HG02973 (cell line): ENCODE results near the gene FPGS.

Experiments
- ATAC-seq: cut with Tn5 transposase; IDR thresholded peaks from one replicate; pipeline ENCODE4 v1.9.1; 2021; ENCODE audit warnings: moderate library complexity; ENCODE audit not compliant: unreplicated experiment

Gene FPGS

DNA sequence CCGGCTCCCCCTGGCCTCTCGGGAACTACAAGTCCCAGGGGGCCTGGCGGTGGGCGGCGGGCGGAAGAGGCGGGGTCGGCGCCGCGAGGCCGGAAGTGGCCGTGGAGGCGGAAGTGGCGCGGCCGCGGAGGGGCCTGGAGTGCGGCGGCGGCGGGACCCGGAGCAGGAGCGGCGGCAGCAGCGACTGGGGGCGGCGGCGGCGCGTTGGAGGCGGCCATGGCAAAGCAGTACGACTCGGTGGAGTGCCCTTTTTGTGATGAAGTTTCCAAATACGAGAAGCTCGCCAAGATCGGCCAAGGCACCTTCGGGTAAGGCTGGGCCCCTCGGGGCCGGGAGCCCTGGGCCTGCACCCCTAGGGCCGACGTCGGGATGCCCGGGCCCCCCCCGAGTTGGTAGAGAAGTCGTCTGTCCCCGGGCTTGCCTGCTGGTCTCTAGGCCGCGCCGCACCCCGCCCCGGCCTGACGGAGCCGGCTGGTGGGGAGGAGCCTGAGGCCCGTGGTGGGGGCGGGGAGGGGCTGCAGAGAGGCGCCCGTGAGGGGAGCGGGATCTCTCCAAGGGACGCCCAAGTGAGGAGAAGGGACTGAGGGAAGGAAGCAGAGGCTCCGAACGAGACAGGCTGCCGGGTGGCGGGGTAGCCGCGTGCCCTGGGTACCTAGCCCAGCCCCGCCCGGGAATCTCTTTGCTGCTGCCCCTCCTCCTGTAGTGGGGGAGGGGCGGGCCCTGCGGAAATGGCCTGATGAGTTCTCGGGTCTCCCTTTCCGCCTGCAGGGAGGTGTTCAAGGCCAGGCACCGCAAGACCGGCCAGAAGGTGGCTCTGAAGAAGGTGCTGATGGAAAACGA lies 16.5 kb upstream of the FPGS start, which contains the start of gene CDK9:
TSS of gene CDK9 (plus strand) at position 102 of the 840 bp plus-strand sequence. CDS start at position 217, 115 bp downstream.
- ATAC-seq, result peak; percentile 44

DNA sequence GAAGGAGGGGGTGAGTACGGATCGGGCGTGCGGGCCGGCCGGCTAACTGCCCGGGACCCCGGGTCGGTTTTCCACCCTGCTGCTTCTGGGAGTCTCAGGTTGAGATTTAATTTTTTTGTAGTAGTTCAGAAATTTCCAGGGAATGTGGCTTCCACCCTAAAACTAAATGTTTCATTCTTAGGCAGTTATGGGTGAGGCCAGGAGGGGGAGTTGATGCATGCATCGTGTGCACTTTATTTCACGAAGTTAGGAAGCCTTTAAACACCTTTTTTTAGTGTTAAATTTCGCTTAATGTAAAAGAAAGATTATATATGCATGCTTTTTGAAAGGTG lies 15.9 kb upstream of the FPGS start:
- no peak for ATAC-seq

DNA sequence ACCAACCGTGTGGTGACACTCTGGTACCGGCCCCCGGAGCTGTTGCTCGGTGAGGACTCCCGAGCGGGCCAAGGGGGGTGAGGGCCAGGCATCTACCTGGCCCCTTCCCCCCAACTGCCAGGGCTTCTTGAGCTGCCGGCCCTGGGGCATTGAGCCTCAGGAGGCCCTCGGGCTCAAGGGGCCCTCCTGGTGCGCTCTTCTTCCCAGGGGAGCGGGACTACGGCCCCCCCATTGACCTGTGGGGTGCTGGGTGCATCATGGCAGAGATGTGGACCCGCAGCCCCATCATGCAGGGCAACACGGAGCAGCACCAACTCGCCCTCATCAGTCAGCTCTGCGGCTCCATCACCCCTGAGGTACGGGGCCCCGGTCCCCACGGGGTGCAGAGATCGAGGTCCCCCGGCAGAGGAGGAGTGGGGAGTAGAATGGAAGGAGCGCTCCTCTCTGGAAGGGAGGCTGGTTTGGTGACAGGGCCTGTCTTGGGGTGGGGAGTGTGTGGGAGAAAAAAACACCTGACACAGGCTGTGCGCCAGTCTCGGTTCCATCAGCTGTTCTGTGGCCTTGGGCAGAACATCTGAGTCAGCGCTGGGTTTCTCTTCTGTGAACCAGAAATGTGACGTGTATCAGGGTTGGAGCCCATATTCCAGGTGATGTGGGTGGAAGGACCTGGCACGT lies 14.2 kb upstream of the FPGS start:
- ATAC-seq, result no peak

DNA sequence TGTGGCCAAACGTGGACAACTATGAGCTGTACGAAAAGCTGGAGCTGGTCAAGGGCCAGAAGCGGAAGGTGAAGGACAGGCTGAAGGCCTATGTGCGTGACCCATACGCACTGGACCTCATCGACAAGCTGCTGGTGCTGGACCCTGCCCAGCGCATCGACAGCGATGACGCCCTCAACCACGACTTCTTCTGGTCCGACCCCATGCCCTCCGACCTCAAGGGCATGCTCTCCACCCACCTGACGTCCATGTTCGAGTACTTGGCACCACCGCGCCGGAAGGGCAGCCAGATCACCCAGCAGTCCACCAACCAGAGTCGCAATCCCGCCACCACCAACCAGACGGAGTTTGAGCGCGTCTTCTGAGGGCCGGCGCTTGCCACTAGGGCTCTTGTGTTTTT lies 13.5 kb upstream of the FPGS start:
- no peak for ATAC-seq

DNA sequence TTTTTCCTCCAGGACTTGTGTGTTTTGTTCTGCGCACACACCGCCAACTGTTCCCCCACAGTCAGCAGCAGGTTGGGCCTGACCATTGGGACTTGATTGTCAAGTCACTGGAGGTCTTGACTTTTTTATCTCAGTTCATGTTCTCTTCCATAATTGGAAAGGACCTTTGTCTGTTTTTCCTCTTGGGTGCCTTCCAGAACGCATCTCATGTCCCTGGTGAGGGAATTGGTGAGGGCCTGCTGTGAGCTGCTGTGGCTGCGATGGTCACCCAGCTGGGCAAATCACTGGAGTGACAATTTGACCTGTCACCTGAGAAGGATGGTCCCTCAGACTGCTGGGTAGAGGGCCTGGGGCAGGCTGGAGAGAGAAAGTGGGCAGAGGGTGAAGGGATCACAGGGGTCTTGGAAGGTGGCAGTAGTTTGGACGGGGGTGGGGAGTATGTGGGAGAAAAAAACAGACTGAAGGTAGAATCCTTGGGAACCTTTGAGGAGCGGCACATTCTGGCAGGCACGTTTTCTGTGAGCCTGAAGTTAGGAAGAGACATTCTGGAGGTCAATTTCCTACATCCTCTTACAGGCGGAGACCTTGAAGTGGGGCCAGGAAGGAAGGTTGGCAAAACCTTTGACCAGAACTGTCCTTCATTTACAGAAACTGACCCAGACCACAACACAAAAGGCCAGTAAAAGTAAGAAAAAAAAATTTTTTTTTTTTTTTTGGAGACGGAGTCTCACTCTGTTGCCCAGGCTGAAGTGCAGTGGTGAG lies 12.4 kb upstream of the FPGS start:
- ATAC-seq, result no peak

DNA sequence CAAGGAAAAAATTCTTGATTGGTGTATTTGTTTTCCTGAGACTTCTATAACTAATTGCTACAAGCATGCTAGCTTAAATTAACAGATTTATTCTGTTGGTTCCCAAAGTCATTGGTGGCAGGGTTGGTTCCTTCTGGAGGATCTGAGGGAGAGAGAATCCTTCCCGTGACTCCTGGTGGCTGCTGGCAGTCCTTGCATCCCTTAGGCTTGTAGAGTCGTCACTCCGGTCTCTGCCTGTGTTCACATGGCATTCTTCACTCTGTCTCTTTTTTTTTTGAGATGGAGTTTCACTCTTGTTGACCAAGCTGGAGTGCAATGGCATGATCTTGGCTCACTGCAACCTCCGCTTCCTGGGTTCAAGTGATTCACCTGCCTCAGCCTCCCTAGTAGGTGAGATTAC lies 11.6 kb upstream of the FPGS start:
- ATAC-seq, result no peak

DNA sequence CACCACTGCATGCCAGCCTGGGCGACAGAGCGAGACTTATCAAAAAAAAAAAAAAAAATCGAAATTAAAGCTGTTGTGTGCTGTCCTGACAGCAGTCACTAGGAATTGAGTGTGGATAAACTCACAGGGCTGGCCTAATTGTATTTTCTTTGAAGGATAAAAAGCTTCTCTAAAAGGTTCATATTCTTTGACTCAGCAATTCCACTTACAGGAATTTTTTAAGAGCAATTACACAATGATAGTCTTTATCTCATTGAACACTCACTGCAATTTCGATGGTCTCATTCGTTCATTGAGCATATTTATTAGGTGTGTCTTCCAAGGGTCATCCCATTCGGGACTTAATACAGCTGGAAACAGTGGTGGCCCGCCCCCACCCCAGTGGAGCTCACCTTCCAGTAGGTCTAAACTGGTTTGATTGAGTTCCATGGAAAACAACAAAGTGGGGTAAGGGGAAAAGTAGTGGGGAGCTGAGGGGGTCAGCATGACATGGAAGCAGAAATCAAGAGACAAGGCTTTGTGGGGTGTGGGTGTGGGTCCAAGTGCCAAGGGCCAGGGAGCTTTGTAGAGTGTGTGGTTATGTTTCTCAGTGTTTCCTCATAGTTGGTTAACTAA lies 10.2 kb upstream of the FPGS start:
- no peak for ATAC-seq

DNA sequence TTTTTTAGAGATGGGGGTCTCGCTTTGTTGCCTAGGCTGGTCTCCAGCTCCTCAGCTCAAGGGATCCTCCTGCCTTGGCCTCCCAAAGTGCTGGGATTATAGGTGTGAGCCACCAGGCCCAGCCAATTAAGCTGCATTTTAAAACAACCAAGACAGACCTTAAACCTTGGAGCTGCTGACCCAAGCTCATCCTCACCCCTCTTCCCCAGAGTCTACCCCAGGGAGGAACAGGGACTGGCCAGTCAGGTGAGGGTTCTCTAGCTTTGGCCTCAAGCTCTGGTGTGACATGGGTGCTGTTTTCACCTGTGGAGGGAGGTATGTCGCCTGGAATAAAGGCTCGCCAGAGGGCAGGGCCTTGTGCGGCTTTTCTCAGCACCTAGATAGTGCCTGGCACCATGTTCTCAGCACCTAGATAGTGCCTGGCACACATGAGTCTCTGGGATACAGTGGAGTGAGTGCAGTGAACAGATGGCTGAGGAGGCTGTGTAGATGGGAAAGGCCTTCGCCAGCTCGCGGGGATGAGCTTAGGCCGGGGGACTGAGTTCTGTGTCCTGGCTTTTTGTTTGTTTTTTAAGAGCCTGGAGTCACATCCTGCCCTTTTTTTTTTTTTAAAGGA lies 9.5 kb upstream of the FPGS start:
- ATAC-seq, result no peak

DNA sequence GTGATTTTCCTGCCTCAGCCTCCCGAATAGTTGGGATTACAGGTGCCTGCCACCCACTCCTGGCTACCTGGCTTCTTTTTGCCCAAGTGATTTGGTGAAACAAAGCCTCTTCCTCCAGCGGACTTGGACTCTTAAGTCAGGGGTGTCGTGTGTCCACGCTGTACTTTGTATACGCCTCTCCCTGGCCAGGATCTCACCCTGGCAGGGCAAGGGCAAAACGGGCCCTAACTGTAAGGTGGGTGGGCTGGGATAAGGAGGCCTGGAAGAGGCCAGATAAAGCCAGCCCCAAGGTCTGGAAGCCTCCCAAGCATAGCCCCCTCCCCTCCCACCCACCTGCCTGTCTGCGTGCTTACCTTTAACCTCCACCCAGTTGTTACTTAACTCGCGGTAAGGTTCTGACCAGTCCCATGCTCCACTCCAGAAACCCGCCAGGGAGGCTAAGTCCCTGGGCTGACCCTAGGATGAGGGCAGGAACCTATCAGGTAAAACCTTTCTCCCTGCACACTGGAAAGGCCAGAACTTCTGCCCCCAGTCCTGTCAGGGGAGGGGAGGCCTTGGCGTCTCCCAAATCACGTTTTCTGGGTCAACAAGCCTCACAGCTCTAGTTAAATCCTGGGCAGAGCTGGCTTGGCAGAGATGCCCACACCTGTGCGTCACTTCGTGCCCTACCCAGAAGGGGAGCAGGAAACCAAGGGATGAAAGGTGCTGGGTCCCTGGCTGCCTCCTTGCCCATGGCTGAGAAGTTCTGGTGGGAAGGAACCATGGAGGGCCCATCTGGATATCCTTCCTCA lies 8.5 kb upstream of the FPGS start:
- no peak for ATAC-seq

DNA sequence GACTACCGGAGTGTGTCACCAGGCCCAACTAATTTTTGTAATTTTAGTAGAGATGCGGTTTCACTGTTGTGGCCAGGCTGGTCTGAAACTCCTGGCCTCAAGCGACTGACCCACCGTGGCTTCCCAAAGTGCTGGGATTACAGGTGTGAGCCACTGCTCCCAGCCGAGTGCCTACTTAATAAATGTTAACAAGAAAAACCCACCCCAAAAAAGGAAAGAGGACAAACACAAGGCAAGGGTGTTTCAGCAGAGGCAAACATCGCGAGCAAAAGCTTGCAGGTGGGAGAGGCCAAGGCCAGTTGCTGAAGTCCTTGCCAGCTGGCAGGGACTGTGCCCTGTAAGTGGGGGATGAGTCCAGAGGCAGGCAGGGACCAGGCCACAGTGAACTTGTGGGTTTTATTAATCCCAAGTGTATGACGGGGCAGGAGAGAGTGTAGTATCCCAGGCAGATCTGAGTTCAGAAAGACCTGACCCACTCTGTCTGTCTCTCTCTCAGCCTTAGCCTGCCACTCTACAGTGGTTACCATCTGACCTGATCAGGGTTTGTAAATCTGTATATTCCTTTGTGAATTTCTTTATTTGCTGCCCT lies 6.4 kb upstream of the FPGS start:
- ATAC-seq, result no peak

DNA sequence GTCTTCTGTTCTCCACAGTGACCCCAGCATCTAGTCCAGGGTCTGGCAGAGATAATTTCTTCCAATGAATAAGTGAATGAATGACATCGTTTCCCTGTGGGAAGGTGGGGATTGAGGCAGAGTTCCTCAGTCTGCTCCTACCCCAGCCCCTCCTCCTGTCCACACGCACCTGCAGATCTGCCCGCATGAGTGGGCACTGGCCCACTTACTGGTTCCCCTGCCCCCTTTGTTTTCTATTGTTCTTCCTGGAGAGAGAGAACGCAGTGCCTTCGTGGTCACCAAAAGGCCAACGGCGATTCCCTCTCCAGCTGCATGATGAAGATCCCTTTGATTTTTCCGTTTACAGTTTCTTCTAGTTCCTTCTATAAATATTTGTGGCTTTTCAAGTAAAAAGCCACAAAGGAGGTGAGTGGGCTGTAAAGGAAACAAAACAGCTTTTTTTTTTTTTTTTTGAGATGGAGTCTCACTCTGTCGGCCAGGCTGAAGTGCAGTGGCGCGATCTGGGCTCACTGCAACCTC lies 5.8 kb upstream of the FPGS start:
- ATAC-seq, result no peak

DNA sequence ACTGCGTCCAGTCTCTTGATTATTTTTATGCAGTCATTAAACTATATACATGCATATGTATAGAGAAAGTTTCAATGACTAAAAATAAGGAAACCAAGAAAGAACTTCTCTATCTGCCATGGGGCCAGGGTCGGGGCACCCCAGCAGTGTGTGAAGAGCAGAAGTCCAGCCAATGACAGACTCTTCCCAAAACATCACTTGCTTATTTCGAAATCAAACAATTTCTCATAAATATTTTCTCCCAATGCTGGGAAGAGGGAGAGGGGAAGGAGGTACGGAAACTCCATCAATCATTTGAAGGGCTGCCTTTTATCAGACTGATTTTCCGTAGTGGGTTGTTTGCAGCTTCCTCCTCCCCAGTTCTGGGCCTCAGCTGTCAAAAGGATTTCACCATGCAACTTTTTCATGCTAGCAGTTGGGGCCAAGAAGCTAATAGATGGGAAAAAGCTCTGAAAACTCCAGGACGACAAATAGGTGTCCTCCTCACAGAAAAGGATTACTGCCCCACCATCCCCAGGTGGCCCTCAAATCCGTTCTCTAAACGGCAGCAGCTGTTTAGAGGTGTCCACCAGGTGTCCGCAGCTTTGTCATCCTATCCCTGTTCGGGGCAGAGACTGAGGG lies 617 bp upstream of the FPGS start:
- no peak for ATAC-seq

DNA sequence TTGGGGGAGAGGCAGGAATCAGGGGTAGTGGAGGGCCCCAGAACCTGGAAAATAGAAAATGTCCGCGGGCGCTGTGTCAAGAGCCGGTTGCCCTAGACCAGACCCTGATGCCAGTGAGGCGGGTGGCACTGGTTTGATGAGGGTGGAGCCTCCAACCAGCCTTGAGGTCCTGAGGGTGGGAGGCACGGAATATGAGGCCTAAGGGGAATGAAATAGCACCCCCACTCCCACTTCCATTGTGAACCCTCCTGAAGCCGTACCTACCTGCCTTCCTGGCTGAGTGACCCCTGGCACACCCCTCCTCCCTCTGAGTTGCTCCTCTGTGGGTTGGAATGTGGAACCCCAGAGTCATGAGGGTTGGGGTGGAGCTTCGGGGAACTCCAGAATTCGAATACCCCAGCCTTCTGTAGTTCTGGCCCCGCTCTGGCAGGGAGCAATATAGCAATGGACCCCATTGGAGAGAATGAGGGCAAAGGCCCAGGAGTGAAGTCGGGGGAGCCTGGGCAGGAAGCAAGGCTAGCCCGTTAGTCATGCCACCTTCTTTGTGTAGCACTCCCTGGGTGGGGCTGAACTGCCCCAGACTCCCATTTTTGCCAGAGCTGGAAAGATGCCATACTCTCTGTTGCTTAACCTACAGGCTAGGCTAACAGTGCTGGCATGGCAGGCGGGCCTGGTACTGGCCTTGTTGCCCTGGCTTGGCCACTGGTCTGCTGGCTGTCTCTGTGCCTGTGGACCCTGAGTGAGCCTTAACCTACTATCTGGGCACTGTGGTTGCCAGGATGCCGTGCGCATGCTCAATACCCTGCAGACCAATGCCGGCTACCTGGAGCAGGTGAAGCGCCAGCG lies 1.0 kb downstream of the FPGS start:
- no peak for ATAC-seq

DNA sequence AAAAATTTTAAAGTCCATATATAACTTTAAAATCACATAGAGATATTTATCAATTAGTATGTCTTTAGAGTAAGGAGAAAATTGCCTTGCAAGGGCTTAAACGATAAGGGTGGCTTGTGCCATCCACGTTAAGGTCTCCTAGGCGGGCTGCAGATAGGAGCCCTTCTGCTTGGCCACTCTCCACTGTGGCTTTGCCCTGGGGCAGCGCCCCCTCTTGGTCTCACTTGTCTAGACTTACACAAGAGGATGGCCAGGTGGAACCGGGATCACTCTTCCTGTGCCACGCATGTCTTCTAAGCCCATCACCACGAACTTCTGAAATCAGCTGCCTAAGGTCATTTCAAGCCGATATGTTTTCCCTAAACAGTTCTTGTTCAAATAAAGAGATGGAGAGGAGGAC lies 2.9 kb downstream of the FPGS start:
- ATAC-seq, result no peak

DNA sequence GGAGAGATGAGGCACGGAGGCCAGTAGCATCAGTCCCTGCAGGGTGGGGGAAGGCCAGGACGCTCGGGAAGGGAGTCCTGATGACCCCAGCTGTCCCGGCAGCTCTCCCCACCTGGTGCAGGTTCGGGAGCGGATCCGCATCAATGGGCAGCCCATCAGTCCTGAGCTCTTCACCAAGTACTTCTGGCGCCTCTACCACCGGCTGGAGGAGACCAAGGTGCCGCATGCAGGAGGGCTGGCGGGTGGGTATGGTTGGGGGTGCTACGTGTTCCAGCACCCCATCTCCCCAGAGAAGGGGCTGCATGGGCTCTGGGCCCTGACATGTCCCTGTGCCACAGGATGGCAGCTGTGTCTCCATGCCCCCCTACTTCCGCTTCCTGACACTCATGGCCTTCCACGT lies 4.2 kb downstream of the FPGS start:
- no peak for ATAC-seq

DNA sequence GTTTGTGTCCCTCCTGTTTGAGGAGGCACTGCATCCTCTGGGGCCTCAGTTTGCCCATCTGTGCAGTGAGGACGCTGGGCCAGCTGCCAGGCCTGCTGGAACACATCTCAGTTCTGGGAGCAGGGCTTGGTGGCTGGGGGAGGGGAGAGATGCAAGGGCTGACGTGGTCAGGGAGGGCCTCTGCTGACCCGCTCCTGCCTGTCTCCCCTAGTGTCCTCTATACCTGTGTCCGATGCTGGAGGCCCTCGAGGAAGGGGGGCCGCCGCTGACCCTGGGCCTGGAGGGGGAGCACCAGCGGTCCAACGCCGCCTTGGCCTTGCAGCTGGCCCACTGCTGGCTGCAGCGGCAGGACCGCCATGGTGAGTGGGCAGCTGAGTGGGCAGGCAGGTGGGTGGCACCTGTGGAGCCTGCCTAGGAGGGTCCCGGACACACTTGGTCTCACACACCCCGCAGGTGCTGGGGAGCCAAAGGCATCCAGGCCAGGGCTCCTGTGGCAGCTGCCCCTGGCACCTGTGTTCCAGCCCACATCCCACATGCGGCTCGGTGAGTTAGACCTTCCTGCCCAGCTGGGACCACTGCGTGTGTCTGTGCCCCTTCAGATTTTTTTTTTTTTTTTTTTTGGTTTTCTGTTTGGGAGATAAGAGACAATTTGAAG lies 5.8 kb downstream of the FPGS start:
- ATAC-seq, result no peak

DNA sequence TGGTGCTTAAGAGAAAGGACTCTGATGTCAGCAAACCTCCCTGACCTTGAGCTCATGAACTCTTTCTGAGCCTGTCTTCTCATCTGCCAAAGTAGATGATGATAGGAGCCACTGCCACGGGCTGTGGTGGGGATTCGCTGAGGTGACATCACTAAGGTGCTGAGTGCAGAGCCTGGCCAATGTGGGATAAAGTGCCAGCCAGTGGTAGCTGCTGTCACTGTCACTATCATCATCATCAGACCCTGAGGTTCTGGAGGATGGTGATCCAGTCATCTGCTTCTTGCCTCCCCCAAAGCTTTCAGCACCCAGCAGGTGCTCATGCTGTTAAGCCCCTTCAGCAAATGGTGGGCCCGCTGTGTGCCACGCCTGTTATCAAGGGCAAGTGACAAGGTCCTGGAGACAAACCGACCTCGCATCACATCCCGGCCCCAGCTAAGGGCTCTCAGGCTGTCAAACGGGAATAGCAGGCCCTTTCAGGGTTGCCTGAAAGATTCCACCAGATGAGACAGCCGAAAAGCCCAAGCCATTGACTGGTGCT lies 6.4 kb downstream of the FPGS start:
- ATAC-seq, result no peak
